HG02938 (cell line): Measurements from ENCODE around the gene PRKAG2.

Experiments used
- ATAC-seq: cut with Tn5 transposase; IDR thresholded peaks from one replicate; pipeline ENCODE4 v1.9.1; 2021; ENCODE audit warnings: mild to moderate bottlenecking, moderate library complexity; ENCODE audit not compliant: unreplicated experiment

Gene PRKAG2

GRCh38 chr7:151775547-151776443 is 101.1 kb downstream of the PRKAG2 start:
- ATAC-seq, result no peak

- ATAC-seq, result no peak
Observed at GRCh38 chr7:151774951-151775350, 102.0 kb downstream of the PRKAG2 start.

GRCh38 chr7:151773797-151774196 is 103.1 kb downstream of the PRKAG2 start:
- ATAC-seq, result no peak

GRCh38 chr7:151770232-151770631 is 106.7 kb downstream of the PRKAG2 start:
- ATAC-seq, result no peak

GRCh38 chr7:151769188-151769821 is 107.6 kb downstream of the PRKAG2 start:
- ATAC-seq, result peak; percentile 76

GRCh38 chr7:151768805-151769187 is 108.1 kb downstream of the PRKAG2 start:
- ATAC-seq, result no peak

- no peak for ATAC-seq
Observed at GRCh38 chr7:151767557-151767956, 109.4 kb downstream of the PRKAG2 start.

- no peak for ATAC-seq
Observed at GRCh38 chr7:151764056-151764920, 112.6 kb downstream of the PRKAG2 start.

GRCh38 chr7:151763420-151763984 is 113.4 kb downstream of the PRKAG2 start:
- ATAC-seq, result no peak

- ATAC-seq, result no peak
Observed at GRCh38 chr7:151762583-151763245, 114.2 kb downstream of the PRKAG2 start.

GRCh38 chr7:151761957-151762356 is 115.0 kb downstream of the PRKAG2 start:
- ATAC-seq, result no peak

GRCh38 chr7:151761231-151761630 is 115.7 kb downstream of the PRKAG2 start:
- no peak for ATAC-seq

GRCh38 chr7:151759591-151760042 is 117.3 kb downstream of the PRKAG2 start:
- ATAC-seq, result no peak

- ATAC-seq, result no peak
Observed at GRCh38 chr7:151758622-151759540, 118.0 kb downstream of the PRKAG2 start.

GRCh38 chr7:151757274-151757673 is 119.6 kb downstream of the PRKAG2 start:
- ATAC-seq, result no peak

- no peak for ATAC-seq
Observed at GRCh38 chr7:151756866-151757265, 120.0 kb downstream of the PRKAG2 start.

- no peak for ATAC-seq
Observed at GRCh38 chr7:151756076-151756731, 120.7 kb downstream of the PRKAG2 start.

- ATAC-seq, result no peak
Observed at GRCh38 chr7:151755131-151755801, 121.6 kb downstream of the PRKAG2 start.
